HFF-Myc (cell line): Measurements from ENCODE around the gene INTS11.

Experiments
- DNase-seq: peaks from one replicate; pipeline ENCODE4 v3.0.0-alpha.2; 2011; ENCODE audit warnings: low read depth; ENCODE audit errors: extremely low read depth
- H3K4me3 ChIP-seq: replicated peaks from 2 replicates; pipeline ENCODE4 v1.5.1; 2011; ENCODE audit warnings: low read depth, mild to moderate bottlenecking, control low read depth, low read length
- TF ChIP-seq, protein P1 (sequence below): IDR thresholded peaks from 2 replicates; pipeline ENCODE4 v1.5.1; 2012; ENCODE audit warnings: mild to moderate bottlenecking, low read depth, low read length, control low read depth; ENCODE audit errors: missing control alignments

INTS11 gene

DNA sequence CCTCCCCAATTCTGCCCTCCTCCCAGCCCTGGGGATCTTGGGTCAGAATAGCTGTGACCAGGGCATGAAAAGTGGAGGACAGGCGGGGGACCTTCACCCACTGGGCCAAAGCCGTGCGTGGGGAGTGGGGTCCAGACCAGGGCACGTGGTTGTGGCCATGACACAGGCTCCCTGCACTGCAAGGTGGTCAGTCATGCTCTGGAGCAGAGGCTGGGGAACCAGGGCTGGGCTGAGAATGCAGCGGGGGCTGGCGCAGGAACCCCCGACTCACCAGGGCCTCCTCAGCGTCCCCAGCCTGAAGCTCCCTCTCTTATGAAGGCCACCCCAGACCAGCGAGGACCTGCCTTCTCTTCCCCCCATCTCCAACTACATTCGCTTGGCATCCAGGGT, 22.0 kb upstream of the INTS11 start:
- TF ChIP-seq, protein P1, sequence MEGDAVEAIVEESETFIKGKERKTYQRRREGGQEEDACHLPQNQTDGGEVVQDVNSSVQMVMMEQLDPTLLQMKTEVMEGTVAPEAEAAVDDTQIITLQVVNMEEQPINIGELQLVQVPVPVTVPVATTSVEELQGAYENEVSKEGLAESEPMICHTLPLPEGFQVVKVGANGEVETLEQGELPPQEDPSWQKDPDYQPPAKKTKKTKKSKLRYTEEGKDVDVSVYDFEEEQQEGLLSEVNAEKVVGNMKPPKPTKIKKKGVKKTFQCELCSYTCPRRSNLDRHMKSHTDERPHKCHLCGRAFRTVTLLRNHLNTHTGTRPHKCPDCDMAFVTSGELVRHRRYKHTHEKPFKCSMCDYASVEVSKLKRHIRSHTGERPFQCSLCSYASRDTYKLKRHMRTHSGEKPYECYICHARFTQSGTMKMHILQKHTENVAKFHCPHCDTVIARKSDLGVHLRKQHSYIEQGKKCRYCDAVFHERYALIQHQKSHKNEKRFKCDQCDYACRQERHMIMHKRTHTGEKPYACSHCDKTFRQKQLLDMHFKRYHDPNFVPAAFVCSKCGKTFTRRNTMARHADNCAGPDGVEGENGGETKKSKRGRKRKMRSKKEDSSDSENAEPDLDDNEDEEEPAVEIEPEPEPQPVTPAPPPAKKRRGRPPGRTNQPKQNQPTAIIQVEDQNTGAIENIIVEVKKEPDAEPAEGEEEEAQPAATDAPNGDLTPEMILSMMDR: no peak
- peak overlapping the region; percentile 83 for H3K4me3 ChIP-seq
- DNase-seq: no peak

DNA sequence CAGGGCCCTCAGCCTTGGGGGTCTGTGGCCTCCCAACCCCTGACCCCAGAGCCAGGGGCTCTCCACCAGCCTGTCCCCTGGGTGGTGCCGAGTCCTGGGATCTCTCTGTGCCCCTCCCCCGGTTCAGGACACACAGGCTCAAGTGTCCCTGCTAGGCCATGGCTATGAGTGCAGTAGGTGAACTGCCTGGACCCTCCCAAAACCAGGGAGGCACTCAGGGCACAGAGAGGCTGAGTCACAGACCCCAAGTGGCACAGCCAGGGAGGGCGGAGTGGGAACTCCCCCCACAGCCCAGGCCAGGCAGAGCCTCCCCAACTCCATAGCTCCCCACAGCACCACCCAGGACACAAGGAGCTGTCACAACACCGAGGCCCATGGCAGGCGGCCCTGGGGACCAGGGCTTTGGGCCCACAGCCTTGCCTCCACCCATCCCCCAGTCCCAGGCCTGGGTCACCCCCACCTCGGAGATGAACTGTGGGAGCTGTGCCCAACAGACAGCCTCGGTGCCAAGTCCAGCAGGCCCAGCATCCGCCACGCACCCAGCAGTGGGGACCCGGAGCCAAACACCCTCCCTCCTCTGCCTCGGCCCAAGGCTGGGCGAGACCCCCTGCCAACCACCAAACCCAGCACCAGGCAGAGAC, 21.5 kb upstream of the INTS11 start:
- TF ChIP-seq, protein P1: no peak
- peak overlapping the region; percentile 25 for H3K4me3 ChIP-seq
- DNase-seq: no peak

DNA sequence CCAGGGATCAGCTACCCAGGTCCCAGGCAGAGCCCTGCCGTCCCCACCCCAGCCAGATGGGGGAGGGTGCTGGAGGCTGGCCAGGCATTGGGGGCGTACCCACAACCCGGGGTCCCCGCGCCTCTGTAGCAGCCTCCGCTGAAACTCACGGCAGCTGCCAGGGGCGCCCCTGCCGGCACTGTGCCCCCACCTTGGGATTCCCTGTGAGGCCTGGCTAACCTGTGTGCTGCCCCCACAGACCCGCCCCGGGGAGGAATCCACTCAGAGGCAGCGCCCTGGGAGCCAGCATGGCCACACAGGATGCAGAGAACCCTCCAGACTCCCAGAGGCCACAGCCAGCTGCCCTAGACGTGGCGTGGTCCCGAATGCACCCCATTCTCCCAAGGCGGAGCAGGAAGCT, 20.9 kb upstream of the INTS11 start:
- H3K4me3 ChIP-seq: peak overlapping the region; percentile 25
- DNase-seq: no peak
- TF ChIP-seq, protein P1: no peak

DNA sequence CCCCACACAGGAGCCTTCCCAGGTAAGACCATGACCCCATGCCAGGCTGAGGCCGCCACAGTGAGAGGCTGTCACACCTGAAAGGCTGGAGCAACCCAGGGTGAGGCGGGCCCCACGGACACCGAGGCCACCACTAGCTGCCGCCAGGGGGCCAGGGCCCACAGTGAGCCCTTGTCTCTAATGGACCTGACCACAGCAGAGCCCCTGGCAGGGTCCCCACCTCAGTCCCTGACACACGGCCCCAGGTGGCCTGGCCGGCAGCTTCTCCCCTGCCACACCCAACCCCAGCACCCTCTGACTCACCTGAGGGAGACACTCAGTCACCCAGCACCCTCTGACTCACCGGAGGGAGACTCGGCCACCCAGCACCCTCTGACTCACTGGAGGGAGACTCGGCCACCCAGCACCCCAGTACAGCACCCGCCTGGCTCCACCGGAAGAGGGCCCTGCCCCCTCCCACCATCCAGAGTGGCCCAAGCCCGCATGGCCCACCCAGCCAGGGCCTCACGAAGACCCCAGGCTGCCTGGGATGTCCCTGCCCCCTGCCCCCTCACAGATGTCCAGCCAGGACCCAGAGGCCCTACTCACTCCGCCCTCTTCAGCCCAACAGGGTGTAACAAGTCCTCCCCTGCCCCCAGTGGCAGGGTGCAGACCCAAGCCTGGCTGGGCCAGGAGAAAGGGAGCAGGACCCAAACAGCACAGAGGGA, 20.3 kb upstream of the INTS11 start:
- H3K4me3 ChIP-seq: peak overlapping the region; percentile 25
- no peak for DNase-seq
- TF ChIP-seq, protein P1: peak; percentile 63

DNA sequence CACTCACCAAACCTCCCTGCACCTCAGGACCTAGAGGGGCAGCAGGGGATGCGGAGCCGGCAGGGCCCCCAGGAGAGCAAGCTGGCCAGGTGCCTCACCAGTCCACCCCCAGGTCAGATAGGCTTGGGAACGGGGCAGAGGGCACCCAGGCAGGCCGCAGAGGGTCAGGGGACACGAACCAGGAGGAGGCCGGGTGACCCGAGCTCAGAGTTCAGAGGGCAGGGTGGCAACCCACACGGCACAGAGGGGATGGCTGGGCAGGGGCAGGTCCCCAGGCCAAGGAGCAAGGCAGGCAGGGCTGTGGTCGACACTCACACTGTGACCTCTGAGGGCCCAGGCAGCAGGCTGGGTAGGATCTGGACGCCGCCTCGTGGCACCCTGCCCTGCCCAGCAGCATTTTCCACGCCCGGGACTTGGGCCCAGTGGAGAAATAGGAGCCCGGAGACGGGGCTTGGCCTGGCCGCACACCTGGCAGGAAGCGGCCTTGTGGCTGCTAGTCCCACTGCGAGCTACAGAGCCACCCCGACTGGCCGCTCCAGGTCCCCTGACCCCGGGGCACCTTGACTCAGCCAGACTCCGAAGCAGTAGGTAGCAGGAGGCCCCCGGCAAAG, 19.5 kb upstream of the INTS11 start:
- TF ChIP-seq, protein P1: no peak
- DNase-seq: no peak
- H3K4me3 ChIP-seq: no peak overlapping the region

DNA sequence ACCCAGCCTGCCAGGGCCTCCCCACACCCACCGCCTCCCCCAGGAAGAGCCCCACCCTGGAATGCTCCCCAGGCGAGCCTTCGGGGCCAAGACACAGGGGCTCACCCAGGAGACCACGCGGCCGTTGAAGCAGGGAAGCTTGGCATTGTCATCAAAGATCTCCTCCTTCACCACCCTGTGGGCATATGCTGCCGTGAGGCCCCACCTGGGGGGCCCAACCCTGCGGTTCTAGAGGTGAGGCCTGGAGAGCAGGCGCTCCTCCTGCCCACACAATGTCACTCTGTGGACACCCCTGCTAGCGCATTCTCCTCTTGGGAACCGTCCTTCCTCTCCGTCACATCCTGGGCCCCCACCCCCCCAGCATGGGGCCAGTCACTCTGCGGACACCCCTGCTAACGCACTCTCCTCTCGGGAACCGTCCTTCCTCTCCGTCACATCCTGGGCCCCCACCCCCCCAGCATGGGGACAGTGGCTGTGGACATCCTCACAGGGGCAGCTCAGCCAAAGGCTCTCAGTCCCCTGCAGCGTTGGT, 18.2 kb upstream of the INTS11 start:
- H3K4me3 ChIP-seq: no peak overlapping the region
- no peak for DNase-seq
- TF ChIP-seq, protein P1: no peak
